ENCODE results near the gene DIAPH2. TPM values are rescaled to one million over a fixed set of nuclear protein-coding genes. Genes with fewer than 3 reads are reported as not detected.
A peak's percentile ranks its signal among the peaks of the same experiment; 100 is the strongest.

The DIAPH2 gene
- total RNA-seq, 1 experiment from 2014 or later, result 15.9 TPM

- TF ChIP-seq, protein P1, sequence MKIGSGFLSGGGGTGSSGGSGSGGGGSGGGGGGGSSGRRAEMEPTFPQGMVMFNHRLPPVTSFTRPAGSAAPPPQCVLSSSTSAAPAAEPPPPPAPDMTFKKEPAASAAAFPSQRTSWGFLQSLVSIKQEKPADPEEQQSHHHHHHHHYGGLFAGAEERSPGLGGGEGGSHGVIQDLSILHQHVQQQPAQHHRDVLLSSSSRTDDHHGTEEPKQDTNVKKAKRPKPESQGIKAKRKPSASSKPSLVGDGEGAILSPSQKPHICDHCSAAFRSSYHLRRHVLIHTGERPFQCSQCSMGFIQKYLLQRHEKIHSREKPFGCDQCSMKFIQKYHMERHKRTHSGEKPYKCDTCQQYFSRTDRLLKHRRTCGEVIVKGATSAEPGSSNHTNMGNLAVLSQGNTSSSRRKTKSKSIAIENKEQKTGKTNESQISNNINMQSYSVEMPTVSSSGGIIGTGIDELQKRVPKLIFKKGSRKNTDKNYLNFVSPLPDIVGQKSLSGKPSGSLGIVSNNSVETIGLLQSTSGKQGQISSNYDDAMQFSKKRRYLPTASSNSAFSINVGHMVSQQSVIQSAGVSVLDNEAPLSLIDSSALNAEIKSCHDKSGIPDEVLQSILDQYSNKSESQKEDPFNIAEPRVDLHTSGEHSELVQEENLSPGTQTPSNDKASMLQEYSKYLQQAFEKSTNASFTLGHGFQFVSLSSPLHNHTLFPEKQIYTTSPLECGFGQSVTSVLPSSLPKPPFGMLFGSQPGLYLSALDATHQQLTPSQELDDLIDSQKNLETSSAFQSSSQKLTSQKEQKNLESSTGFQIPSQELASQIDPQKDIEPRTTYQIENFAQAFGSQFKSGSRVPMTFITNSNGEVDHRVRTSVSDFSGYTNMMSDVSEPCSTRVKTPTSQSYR (CRISPR knock-in tag; IDR thresholded peaks at IDR 0.05), result no peak
- TF ChIP-seq, protein P2, sequence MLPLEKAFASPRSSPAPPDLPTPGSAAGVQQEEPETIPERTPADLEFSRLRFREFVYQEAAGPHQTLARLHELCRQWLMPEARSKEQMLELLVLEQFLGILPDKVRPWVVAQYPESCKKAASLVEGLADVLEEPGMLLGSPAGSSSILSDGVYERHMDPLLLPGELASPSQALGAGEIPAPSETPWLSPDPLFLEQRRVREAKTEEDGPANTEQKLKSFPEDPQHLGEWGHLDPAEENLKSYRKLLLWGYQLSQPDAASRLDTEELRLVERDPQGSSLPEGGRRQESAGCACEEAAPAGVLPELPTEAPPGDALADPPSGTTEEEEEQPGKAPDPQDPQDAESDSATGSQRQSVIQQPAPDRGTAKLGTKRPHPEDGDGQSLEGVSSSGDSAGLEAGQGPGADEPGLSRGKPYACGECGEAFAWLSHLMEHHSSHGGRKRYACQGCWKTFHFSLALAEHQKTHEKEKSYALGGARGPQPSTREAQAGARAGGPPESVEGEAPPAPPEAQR (CRISPR knock-in tag; IDR thresholded peaks at IDR 0.05), result no peak
Measured at GRCh38 chrX:97363843-97364242, 679.2 kb downstream of the DIAPH2 start (continued).

GRCh38 chrX:97366237-97366636 lies 681.6 kb downstream of the DIAPH2 start:
- DNase-seq (ENCODE audit: low spot score) (no peak), ATAC-seq (no peak)
- H3K27me3 Mint-ChIP-seq (ENCODE audit: low read depth), result no peaks in the 10 kb centered on the region
- H3K27ac Mint-ChIP-seq, result 0 out of 2 replicates have a peak overlapping the region, but pooled peaks have one; percentile 46
- ChIA-PET POLR2A (no interaction called here), CTCF (no interaction called here)
- H3K4me3 Mint-ChIP-seq, result no peak overlapping the region
- TF ChIP-seq ZNF671 (CRISPR knock-in tag; IDR thresholded peaks at IDR 0.05), result no peak
- no peak for TF ChIP-seq FOXP1 (CRISPR knock-in tag; IDR thresholded peaks at IDR 0.05; ENCODE audit: borderline replicate concordance)
- TF ChIP-seq PREB (CRISPR knock-in tag; IDR thresholded peaks at IDR 0.05; ENCODE audit: borderline replicate concordance), result no peak
- no peak for TF ChIP-seq NR3C1 (CRISPR knock-in tag; conservative IDR thresholded peaks at IDR 0.05; ENCODE audit: low read depth)
- TF ChIP-seq OVOL2 (CRISPR knock-in tag; IDR thresholded peaks at IDR 0.05; ENCODE audit: borderline replicate concordance), result no peak
- TF ChIP-seq ELF4 (CRISPR knock-in tag; IDR thresholded peaks at IDR 0.05; ENCODE audit: low read depth), result no peak
- no peak for TF ChIP-seq IRF1 (CRISPR knock-in tag; IDR thresholded peaks at IDR 0.05)
- TF ChIP-seq ESRRA (CRISPR knock-in tag; IDR thresholded peaks at IDR 0.05; ENCODE audit: borderline replicate concordance), result no peak
- TF ChIP-seq, protein P2 (CRISPR knock-in tag; IDR thresholded peaks at IDR 0.05), result no peak
- no peak for TF ChIP-seq ZBTB43 (CRISPR knock-in tag; IDR thresholded peaks at IDR 0.05)
- no peak for TF ChIP-seq ZNF263 (CRISPR knock-in tag; IDR thresholded peaks at IDR 0.05; ENCODE audit: low read depth)
- TF ChIP-seq, protein P3, sequence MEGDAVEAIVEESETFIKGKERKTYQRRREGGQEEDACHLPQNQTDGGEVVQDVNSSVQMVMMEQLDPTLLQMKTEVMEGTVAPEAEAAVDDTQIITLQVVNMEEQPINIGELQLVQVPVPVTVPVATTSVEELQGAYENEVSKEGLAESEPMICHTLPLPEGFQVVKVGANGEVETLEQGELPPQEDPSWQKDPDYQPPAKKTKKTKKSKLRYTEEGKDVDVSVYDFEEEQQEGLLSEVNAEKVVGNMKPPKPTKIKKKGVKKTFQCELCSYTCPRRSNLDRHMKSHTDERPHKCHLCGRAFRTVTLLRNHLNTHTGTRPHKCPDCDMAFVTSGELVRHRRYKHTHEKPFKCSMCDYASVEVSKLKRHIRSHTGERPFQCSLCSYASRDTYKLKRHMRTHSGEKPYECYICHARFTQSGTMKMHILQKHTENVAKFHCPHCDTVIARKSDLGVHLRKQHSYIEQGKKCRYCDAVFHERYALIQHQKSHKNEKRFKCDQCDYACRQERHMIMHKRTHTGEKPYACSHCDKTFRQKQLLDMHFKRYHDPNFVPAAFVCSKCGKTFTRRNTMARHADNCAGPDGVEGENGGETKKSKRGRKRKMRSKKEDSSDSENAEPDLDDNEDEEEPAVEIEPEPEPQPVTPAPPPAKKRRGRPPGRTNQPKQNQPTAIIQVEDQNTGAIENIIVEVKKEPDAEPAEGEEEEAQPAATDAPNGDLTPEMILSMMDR (IDR thresholded peaks at IDR 0.05), result no peak
- no peak for TF ChIP-seq TCF7 (CRISPR knock-in tag; IDR thresholded peaks at IDR 0.05; ENCODE audit: low read depth)
- no peak for TF ChIP-seq JAZF1 (CRISPR knock-in tag; IDR thresholded peaks at IDR 0.05)
- TF ChIP-seq, protein P4, sequence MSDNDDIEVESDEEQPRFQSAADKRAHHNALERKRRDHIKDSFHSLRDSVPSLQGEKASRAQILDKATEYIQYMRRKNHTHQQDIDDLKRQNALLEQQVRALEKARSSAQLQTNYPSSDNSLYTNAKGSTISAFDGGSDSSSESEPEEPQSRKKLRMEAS (CRISPR knock-in tag; IDR thresholded peaks at IDR 0.05), result no peak
- peaks cover 10% of the 10 kb centered on the region for H3K4me1 Mint-ChIP-seq
- peaks cover 7% of the 10 kb centered on the region; the same call in 1 of the 2 replicates for H3K36me3 Mint-ChIP-seq
- no peaks in the 10 kb centered on the region for H3K9me3 Mint-ChIP-seq
